GM12865 (cell line): ENCODE measurements around the gene C7orf25.
A peak's percentile ranks its signal among the peaks of the same experiment; 100 is the strongest.

ENCODE experiments used
- DNase-seq: peaks from one replicate; pipeline ENCODE4 v3.0.0; 2010; ENCODE audit warnings: low read depth
- H3K4me3 ChIP-seq: 2 replicates; pipeline ENCODE4 v1.5.1; 2011; ENCODE audit warnings: mild to moderate bottlenecking, low read depth, low read length, control low read depth
- TF ChIP-seq, protein P1 (sequence below): IDR thresholded peaks from 2 replicates; pipeline ENCODE4 v1.5.1; 2011; ENCODE audit warnings: low read length, control low read depth, low read depth, inconsistent platforms; ENCODE audit not compliant: insufficient read depth; ENCODE audit errors: missing control alignments

Gene C7orf25

DNA sequence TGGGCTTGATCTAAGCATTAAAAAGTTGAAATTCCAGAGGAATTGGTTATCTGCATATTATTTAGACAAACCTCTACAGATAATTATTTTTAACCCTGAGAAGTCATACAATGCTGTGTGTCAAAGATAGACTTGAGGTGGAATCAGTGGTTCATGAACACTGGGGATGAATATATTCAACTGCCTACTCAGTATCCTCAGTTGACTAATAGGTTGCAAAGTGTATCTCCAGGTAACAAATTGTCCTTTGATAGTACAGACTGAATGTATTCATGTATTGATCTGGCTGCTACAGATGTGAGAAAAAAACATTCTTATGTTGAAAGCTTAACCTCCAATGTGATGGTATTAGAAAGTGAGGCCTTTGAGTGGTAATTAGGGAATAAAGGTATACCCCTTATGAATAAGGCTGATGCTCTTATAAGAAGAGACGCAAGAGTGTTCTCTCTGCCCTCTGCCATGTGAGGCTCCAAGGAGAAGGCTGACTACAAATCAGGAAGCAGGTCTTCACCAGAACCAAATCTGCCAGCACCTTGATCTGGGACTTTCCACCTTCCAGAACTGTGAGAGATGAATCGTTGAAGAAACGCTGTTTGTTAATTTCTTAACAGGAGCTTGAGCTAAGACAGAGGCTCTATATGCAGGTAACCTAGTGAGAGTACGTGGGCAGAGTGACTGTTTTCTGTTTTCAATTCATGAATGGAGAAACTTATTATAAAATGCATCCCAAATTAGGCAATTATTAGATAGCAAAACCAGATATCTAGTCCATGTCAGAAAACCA, 27.8 kb upstream of the C7orf25 start:
- TF ChIP-seq, protein P1, sequence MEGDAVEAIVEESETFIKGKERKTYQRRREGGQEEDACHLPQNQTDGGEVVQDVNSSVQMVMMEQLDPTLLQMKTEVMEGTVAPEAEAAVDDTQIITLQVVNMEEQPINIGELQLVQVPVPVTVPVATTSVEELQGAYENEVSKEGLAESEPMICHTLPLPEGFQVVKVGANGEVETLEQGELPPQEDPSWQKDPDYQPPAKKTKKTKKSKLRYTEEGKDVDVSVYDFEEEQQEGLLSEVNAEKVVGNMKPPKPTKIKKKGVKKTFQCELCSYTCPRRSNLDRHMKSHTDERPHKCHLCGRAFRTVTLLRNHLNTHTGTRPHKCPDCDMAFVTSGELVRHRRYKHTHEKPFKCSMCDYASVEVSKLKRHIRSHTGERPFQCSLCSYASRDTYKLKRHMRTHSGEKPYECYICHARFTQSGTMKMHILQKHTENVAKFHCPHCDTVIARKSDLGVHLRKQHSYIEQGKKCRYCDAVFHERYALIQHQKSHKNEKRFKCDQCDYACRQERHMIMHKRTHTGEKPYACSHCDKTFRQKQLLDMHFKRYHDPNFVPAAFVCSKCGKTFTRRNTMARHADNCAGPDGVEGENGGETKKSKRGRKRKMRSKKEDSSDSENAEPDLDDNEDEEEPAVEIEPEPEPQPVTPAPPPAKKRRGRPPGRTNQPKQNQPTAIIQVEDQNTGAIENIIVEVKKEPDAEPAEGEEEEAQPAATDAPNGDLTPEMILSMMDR, result no peak

DNA sequence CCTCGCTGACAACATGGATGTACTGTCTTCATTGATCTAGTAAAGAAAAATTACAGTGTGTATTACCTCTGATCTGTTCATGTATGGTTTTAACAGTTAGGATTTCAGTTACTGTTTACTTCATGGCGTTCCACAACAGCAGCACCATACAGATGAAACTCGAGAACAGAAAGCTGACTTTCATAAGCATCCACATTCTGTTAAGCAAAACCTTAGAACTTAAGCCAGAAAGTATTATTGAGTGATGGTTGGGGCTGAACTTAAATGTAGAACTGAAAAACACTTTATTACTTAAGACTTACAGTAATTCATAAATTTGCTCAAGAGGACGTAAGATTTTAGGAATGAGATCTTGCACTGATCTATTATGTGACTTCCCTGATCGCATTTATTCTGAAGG, 24.0 kb upstream of the C7orf25 start:
- DNase-seq, result peak; percentile 67
- no peak overlapping the region for H3K4me3 ChIP-seq
- TF ChIP-seq, protein P1, result no peak

More for the DNA sequence above, 27.8 kb upstream of the C7orf25 start:
- DNase-seq, result peak; percentile 49
- H3K4me3 ChIP-seq, result no peak overlapping the region

DNA sequence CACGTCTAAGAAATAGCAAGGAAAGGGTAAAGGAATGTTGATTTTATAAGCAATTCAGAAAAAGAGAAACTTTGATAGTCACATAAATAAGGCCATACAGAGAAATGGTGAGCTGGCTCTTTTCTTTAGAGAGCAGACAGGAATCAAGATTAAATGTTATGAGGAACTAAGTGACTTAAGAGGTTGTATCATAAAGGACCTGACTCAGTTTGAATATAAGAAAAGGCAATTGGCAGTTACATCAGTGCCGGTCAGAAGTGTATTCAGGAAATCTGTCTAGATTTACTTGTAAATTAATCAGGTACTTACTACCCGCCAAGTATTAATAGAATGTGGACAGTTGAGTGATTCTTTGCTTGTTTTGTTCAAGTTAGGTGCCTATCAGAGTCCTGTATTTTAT, 22.4 kb upstream of the C7orf25 start:
- DNase-seq, result no peak
- TF ChIP-seq, protein P1, result no peak
- H3K4me3 ChIP-seq, result no peak overlapping the region

DNA sequence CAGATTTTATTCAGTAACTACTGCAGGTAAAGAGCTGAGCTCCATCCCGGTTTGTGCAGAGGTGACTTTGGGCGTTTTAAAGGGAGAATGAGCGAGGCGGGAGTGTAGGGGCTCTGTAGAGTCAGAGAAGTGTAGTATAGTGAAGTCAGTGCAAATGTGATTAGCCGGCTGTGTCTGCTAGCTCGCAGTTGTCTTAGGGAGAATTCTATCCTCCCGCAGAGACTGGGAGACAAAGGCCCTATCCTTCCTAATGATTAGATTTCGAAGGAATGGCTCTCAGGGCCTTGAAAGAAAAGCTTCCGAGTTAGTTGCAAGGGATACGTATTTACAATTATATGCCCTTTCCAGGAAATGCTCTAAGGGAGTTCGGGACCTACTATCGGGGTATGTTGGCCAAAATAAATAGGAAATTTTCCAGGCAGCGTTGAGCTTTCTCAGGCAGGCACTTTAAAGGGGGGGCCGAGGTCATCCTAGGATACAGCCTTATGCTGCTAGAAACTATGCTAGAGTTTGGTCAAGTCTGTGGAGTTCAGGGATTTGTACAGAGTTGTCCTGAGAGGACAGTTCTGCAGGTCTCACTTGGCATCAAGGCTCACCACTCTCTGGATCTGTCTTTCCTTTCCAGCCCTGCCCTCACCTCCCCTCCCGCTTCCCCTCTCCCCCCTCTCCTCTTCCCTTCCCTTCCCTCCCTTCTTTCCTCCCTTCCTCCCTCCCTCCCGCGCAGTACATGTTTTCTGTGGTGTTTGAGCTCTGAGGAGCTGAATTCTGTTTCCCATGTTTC, 21.1 kb upstream of the C7orf25 start:
- no peak for DNase-seq
- peak overlapping the region; percentile 84 for H3K4me3 ChIP-seq
- TF ChIP-seq, protein P1, result no peak

DNA sequence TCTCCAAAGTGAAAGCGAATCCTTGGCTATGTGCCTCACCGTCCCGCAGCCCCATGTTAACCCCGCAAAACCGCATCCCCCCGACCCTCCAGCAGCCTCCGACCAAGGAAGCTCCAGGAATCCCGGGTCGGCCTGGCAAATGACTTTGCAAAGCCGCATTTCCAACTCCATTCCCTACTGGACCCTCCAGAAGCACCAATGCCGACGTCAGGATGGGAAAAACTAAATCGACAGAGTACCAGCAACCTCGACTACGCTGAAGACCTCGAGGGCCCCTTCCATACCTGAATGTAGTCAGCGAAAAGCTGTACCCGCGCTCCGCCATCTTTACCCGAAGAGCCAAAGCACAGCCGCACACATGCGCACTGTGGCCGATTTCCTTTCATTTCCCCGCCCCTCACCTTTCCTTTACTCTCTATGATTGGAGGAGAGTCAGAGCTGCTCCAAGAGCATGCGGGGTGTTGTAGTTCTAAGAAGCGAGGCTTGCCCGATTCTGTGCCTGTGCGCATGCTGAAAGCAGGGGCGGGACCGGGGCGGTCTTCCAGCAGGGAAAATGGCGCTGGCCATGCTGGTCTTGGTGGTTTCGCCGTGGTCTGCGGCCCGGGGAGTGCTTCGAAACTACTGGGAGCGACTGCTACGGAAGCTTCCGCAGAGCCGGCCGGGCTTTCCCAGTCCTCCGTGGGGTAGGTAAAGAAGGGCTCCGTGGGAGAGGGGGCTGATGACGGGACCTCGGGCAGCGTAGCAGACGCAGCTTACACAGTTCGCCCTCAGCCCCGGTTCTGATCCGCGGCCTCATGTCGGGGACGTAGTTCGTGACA, 20.2 kb upstream of the C7orf25 start, which contains the start of the genes MRPL32 and PSMA2:
MRPL32 (plus strand) TSS at position 543 of the 818 bp plus-strand sequence; CDS start at position 554, 11 bp downstream.
PSMA2 (minus strand) TSS at position 341 of the 818 bp plus-strand sequence; CDS start at position 325, 16 bp downstream.
- TF ChIP-seq, protein P1, result no peak
- H3K4me3 ChIP-seq, result peak within 1 kb of the TSS; percentile 97
- peak; percentile 97 for DNase-seq

DNA sequence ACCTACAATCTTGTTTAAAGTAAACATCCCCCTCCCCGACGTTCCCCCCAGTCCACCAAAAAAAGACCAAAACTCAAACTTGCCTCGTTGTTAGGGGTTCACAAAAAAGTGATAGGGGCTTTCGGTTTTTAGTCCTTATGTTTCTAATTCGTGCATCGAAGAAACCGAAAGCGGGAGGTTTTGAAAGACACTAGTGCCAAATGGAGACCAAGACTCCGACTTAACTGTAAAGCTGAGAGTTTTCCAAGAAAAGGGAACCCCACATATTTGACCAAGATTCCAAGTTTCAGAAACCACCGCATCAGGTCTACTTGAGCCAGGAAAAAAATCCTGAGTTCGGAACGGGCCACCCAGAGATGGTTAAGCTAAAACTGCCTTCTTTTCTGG, 19.6 kb upstream of the C7orf25 start:
- DNase-seq, result peak; percentile 53
- TF ChIP-seq, protein P1, result no peak
- peak overlapping the region; percentile 97 for H3K4me3 ChIP-seq
